ENCODE results near the gene YAF2. TPM values are rescaled to one million over a fixed set of nuclear protein-coding genes. Genes with fewer than 3 reads are reported as not detected.

Gene YAF2
- total RNA-seq, 4 donors from 2014 or later = 8.7 to 17.8 (median 15.2) TPM

DNA sequence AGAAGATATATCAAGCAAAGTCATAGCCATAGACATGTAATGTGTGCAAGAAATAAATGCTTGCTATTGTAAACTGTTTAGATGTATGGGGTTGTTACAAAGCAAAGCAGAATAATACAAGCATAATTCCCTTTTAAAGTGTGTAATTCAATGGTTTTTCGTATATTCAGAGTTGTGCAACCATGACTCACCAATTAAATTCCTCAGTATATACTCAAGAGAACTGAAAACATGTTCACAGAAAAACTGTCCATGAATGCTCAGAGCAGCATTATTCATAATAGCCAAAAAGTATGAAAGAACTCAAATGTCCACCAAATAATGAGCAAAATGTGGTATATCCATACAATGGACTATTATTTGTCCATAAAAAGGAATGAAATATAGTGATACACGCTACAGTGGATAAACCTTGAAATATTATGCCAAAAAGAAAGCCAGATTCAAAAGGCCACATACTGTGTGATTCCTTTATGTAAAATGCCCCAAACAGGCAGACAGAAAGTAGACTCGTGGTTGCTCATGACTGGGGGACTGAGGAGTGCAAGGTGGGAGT, 102.7 kb downstream of the YAF2 start:
- WGBS, 2 donors = 76 to 81% methylated on average over 3 of the region's 3 CpGs
- intact Hi-C loops (cut with DNase I; ENCODE audit: low total_unique reads) = no loop called here
- H3K4me3 ChIP-seq (ENCODE audit: low read depth, poor library complexity, severe bottlenecking) = no peak overlapping the region
- no peak for TF ChIP-seq POLR2A (IDR thresholded peaks at IDR 0.05)
- no peak for DNase-seq (ENCODE audit: low spot score in 2 of 2)

DNA sequence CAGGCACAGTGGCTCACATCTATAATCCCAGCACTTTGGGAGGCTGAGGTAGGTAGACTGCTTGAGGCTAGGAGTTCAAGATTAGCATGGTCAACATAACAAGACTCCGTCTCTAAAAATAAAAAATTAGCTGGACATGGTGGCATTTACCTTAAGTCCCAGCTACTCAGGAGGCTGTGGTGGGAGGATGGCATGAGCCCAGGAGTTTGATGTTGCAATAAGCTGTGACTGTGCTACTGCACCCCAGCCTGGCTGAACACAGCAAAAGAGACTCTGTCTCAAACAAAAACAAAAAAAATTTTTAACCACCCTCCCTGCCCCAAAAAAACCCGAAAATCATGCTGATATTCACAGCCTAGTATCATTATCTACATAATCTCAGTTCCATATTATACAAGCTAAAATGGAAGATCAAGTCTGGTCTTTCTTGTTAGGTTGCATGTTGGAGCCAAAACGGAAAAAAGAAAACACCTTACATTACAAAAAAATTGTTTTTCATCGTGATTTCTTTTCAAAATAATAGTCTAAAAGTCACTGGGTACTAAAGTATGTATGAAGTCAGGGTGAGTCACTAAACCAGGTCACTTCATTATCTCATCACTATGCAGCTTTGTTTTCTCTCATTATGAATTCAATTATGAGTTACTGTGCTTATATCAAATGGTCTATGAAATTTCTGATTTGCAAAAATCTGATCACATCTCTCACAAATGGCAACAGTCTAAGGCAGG, 107.2 kb downstream of the YAF2 start:
- 26 to 34% methylated on average over 4 of the region's 4 CpGs for WGBS, 2 donors
- intact Hi-C loops (cut with DNase I; ENCODE audit: low total_unique reads) = loop anchor here (5.0 kb wide), 1 partner anchor 201 kb away; no protein-coding TSS in a partner anchor
- TF ChIP-seq, protein P1, sequence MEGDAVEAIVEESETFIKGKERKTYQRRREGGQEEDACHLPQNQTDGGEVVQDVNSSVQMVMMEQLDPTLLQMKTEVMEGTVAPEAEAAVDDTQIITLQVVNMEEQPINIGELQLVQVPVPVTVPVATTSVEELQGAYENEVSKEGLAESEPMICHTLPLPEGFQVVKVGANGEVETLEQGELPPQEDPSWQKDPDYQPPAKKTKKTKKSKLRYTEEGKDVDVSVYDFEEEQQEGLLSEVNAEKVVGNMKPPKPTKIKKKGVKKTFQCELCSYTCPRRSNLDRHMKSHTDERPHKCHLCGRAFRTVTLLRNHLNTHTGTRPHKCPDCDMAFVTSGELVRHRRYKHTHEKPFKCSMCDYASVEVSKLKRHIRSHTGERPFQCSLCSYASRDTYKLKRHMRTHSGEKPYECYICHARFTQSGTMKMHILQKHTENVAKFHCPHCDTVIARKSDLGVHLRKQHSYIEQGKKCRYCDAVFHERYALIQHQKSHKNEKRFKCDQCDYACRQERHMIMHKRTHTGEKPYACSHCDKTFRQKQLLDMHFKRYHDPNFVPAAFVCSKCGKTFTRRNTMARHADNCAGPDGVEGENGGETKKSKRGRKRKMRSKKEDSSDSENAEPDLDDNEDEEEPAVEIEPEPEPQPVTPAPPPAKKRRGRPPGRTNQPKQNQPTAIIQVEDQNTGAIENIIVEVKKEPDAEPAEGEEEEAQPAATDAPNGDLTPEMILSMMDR (IDR thresholded peaks at IDR 0.05) = no peak
- TF ChIP-seq POLR2A (IDR thresholded peaks at IDR 0.05) = no peak
- peak in 1 of 2 donors; percentile 20 for DNase-seq (ENCODE audit: low spot score in 2 of 2)
- no peak overlapping the region for H3K4me3 ChIP-seq (ENCODE audit: low read depth, poor library complexity, severe bottlenecking)

DNA sequence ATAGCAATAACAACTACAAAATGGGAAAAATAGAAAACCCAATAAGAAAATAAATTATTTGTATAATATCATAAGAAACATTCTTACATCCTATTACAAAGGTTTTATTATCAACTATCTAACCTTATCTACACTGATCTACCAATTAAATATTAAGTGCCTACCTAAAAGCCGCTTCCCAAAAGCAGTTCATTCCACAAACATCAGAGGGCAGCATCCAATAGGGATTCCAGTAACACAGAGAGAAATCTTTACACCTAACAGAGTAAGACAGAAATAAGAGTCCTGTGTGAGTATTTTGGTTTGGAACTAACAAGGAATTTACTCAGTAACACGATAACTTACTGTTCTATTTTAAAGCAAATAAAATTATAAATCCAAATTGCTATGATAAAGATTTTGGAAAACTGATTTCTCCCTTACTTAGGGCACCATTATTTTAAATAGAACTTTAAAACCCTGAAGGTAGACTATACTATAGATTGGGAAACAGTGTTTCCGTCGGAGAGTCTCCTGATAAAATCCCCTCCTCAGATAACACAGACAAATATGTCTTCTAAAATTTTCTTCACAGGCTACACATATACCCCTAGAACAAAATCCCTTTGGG, 108.3 kb downstream of the YAF2 start:
- no peak overlapping the region for H3K4me3 ChIP-seq (ENCODE audit: low read depth, poor library complexity, severe bottlenecking)
- WGBS, 2 donors = 18 to 24% methylated on average over 4 of the region's 4 CpGs
- TF ChIP-seq, protein P1 (IDR thresholded peaks at IDR 0.05) = peak in 1 of 3 donors; percentile 28
- TF ChIP-seq POLR2A (IDR thresholded peaks at IDR 0.05) = no peak
- intact Hi-C loops (cut with DNase I; ENCODE audit: low total_unique reads) = loop anchor here (5.0 kb wide), 1 partner anchor 203 kb away; no protein-coding TSS in a partner anchor
- peak in 1 of 2 donors; percentile 40 for DNase-seq (ENCODE audit: low spot score in 2 of 2)

DNA sequence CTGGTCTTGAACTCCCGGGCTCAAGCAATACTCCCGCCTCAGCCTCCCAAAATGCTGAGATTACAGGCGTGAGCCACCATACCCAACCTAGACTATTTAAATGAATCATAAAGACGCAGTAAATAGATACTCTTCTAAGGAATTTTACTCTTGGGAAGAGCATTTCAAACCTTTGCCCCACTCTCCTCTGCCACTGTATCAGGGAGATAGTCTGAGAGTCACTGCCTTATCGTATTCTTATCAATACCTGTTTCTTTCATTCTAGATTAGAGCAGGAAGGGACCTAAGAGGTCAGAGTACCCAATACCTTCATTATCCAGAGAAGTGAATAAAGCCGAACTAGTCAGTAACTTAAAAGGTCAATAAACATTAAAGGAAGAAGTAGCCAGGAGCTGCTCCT, 109.2 kb downstream of the YAF2 start:
- no peak overlapping the region for H3K4me3 ChIP-seq (ENCODE audit: low read depth, poor library complexity, severe bottlenecking)
- no peak for DNase-seq (ENCODE audit: low spot score in 2 of 2)
- TF ChIP-seq POLR2A (IDR thresholded peaks at IDR 0.05) = no peak
- TF ChIP-seq, protein P1 (IDR thresholded peaks at IDR 0.05) = no peak
- intact Hi-C loops (cut with DNase I; ENCODE audit: low total_unique reads) = no loop called here
- WGBS, 2 donors = 96 to 99% methylated on average over 6 of the region's 6 CpGs

DNA sequence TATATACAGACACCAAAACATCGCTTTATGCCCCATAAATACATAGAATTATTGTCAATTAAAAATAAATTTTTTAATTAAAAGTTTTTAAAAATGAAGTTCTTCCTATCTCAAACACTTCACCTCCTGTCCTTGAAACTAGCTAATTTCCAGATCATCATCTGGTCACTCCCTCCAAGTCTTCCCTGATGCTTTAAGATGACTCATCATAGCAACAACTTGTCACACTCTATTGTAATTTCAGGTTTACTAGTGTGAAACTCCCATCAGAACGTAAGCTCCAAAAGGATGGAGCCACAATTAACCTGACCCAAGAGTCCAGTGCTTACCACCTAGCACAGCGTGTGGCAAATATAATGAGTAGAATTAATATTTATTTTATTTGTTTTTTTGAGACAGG, 109.7 kb downstream of the YAF2 start:
- intact Hi-C loops (cut with DNase I; ENCODE audit: low total_unique reads) = no loop called here
- DNase-seq (ENCODE audit: low spot score in 2 of 2) = no peak
- TF ChIP-seq, protein P1 (IDR thresholded peaks at IDR 0.05) = no peak
- TF ChIP-seq POLR2A (IDR thresholded peaks at IDR 0.05) = no peak
- no peak overlapping the region for H3K4me3 ChIP-seq (ENCODE audit: low read depth, poor library complexity, severe bottlenecking)
- 72 to 73% methylated on average over 3 of the region's 3 CpGs for WGBS, 2 donors

DNA sequence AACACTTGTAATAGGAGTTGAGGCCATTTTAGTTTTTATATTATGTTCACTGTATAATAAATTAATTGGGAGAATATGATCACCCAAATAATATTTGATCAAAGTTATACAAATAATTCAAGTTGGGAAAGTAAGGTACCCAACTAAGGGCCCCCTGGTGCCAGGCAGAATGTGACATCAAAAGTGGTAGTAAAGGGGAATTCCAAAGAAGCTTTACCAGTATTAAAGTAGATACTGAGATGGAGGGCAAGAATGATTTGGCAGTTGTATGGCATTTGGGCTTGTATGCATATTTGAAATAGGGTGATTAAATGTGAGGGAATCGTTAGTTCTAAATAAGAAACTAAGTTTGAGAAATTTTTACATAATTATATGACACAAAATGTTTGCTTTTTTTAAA, 111.1 kb downstream of the YAF2 start:
- WGBS, 2 donors = 76 to 83% methylated on average over 1 of the region's 1 CpG
- TF ChIP-seq, protein P1 (IDR thresholded peaks at IDR 0.05) = no peak
- no peak for TF ChIP-seq POLR2A (IDR thresholded peaks at IDR 0.05)
- intact Hi-C loops (cut with DNase I; ENCODE audit: low total_unique reads) = no loop called here
- H3K4me3 ChIP-seq (ENCODE audit: low read depth, poor library complexity, severe bottlenecking) = no peak overlapping the region
- DNase-seq (ENCODE audit: low spot score in 2 of 2) = no peak
